TTC549 (cell line): ENCODE measurements around the gene DOCK7.
"Not testable (repeated sequence)": the region's sequence is repeated elsewhere in the genome, so short reads cannot be mapped to it uniquely, and the experiment has no call there.

Experiments
- FAIRE-seq: peaks from 2 replicates; lab custom pipeline; 2012; peaks lifted over from hg19 to GRCh38; lab: Jason Lieb, UNC

DOCK7 gene

DNA sequence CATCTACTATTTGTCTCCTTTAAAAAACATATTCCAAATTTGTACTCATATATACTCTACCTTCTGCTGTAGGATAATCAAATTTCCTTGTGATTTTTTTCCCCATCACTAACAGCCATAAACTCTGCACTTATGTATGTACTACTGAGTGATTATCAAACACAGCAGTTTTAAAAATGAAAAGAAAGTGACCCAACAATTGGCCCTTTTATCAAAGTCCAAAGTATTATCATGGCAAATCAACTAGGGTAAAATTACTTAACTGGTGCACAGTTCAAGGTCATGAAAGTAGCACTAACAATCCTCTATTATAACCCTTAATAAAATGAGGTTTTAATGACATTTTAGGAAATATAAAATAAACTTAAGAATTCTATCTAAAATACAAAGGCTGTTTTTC, 79.3 kb downstream of the DOCK7 start:
- FAIRE-seq, result no peak

DNA sequence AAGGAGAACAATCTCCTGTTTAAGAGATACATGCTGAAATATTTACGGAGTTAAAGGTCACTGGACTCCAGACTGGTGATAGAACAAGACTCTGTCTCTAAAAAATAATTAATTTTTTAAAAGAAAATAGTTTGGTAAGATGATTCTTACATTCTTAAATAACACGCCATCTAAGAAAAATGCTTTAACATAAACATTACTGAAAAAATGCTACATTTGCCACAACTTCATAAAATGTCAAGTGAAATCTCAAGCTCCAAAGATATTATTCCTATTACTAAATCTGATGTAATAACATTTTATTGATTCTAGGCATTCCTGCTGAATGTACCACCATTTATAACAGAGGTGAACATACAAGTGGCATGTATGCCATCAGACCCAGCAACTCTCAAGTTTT, 86.7 kb downstream of the DOCK7 start:
- no peak for FAIRE-seq

DNA sequence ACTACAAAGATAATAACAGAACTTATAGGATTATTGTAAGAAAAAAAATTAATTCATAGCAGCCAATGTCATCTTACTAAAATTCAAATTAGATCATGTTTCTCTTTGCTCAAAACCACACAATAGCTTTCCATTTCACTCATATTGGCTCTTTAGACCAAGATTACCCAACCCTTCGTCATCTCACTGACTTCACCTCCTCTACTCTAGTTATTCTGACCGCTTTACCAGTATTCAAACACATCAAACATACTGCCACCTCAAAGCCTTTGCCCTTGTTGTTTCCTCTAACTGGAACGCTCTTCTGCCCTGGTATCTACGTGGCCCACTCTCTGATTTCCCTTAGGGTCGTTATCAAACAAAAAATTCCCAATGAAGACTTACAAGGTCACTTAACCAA, 89.1 kb downstream of the DOCK7 start:
- no peak for FAIRE-seq

DNA sequence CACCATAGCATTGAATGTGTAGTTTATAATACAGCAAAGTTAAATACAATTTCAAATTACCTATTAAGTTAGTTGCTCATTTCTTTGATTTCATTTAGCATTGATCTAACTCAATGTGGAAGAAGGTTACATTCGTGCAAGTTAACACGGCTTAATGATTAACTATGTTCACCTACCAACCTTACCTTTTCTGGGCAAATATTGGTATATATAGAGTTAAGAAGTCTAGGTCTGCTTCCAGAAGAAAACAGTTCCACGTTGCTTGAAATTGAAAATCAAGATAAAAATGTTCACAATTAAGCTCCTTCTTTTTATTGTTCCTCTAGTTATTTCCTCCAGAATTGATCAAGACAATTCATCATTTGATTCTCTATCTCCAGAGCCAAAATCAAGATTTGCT, 90.9 kb downstream of the DOCK7 start, which contains the start of gene ANGPTL3:
Gene ANGPTL3 (plus strand): TSS at position 240 of the 400 bp plus-strand sequence. CDS start 47 bp downstream, at position 287.
- no peak for FAIRE-seq

DNA sequence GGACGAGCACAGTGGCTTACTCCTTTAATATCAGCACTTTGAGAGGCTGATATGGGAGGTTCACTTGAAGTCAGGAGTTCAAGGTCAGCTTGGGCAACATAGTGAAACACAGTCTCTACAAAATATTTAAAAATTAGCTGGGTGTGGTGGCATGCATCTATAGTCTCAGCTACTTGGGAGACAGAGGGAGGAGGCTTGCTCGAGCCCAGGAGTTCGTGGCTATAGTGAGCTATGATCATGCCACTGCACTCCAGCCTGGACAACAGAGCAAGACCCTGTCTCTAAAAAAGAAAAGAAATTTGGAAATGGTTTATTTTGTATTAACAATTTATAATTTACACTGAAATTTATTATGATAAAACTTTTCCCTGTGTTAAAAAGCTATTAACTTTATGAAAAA, 92.5 kb downstream of the DOCK7 start:
- FAIRE-seq, result no peak

DNA sequence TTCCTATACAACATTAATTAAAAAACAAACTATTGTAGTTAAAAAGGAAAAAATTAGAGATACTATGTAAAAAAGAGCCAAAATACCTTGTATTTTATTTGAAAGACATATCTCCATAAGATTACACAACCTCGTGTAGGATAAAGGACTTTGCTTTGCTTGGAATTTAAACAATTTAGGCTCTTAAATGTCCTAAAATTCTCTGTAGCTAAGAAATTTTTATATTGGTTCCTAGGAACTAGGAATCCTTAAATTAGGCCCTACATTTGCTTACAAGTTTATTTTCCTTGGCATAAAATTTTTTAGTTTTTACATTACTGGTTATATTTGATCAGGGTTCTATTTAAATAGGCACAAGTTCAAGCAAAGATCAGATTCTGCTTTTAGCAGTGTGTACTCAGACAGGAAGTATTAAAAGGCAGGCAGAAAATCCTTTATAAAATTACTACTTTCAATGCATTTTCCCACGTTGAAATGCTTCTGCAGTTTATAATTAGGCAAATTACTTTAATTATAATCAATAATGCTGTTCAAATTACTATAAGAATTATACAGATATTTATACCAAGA, 94.3 kb downstream of the DOCK7 start:
- FAIRE-seq, result no peak

DNA sequence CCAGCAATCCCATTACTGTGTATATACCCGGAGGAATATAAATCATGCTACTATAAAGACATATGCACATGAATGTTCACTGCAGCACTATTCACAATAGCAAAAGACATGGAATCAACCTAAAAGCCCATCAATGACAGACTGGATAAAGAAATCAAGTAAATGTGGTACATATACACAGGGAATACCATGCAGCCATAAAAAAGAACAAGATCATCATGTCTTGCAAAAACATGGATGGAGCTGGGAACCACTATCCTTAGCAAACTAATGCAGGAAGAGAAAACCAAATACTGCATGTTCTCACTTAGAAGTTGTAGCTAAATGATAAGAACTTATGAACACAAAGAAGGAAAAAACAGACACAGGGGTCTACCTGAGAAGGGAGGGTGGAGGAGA, 97.2 kb downstream of the DOCK7 start:
- no peak for FAIRE-seq

DNA sequence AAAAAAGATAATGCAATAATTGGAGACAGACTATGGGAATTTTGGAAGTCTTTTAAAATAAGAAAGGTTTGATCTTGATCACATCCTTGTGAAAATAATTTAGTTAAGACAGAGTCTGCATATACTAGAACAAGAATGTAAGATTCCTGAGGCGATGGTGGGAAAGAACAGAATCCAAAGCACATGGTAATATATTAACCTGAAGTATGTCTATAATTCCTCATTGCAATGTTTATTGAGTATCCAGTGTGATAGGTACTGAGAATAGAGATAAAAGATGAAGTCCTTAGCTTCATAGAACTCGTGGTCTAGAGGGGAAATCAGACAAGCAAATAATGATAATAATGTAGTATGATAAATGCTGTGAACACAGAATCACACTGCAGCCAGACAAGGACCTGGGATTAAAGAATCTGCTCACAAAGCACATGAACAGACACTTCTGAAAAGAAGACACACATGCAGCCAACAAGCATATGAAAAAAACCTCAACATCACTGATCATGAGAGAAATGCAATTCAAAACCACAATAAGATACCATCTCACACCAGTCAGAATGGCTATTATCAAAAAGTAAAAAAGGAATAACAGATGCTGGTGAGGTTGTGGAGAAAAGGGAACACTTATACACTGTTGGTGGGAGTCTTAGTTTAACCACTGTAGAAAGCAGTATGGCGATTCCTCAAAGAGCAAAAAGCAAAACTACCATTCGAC, 97.8 kb downstream of the DOCK7 start:
- FAIRE-seq, result no peak

DNA sequence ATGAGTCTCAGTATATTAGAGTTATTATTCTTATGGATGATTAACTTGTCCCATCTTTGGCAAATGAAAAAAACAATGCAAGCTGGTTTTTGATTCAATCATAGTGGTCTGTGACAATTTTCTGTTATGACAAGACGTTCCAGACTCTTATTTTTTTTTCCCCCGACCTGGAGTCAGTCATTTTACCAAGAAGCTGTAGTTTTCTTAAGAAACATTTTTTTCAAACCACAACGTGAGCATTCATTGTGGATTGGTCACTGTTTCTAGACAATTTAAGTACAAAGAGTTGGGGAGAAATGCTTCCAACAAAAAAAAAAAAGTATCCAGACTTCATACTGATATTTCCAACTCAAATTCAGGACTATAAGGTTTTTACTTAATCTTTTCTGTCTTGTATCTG, 98.9 kb downstream of the DOCK7 start:
- FAIRE-seq, result no peak

DNA sequence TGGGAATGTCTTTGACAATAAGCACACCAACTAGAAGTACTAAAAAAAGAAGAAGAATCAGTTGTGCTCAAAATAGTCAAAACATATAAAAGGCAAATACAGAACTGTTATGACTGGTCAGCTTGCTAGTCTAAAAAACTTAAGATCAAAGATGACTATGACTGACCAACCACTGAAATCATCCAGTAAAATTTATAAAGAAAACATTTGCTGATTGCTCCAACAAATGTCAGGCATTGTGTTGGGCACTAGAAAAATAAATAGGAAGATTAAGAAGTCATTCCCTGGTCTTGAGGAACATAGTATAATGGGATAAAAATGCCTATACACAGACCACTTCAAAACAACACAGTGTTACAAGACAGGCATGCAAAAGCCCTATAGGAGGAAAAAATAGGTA, 100.2 kb downstream of the DOCK7 start:
- FAIRE-seq, result no peak

DNA sequence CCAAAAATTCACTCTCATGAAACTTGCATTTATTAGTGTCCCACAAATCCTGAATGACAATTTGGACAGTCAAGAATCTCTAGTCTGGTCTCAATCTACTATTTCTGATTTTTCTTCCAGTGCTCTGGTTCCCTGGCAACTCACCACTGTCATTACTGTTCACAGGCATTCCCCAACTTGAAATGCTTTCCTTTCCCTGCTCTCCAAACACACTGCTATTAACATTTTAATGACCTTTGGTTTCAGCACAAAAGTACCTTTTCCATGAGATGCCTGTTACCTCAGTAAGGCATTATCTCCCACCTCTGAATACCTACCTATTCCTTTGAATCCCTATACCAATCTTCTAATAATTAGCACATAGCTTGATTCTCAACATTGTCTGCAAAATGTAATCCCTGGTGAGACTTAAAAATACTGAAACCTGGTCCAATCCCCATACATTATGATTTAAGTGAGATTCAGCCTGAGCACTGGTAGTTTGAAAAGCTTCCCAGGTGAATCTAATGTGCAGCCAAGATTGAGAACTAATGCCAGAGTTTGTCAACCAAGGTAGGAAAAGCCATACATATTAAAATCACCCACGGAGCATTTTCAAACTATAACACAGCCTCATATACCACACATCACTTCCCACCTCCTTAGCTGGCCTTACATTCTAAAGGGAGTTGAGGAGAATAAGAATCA, 102.6 kb downstream of the DOCK7 start:
- FAIRE-seq, result no peak

DNA sequence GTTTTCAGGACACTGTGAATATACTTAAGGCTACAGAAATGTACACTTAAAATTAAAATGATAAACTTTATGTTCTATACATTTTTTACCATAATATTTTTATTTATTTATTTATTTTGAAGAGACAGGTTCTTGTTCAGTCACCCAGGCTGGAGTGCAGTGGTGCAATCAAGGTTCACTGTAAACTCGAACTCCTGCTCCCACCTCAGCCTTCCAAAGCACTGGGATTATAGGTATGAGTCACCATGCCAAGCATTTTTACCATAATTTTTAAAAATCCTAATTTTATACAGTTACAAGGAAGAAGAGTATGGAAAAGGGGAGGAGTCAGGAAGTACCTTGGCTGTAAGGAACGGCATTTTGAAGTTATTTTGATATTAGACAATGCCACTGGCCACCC, 114.5 kb downstream of the DOCK7 start:
- FAIRE-seq, result no peak

DNA sequence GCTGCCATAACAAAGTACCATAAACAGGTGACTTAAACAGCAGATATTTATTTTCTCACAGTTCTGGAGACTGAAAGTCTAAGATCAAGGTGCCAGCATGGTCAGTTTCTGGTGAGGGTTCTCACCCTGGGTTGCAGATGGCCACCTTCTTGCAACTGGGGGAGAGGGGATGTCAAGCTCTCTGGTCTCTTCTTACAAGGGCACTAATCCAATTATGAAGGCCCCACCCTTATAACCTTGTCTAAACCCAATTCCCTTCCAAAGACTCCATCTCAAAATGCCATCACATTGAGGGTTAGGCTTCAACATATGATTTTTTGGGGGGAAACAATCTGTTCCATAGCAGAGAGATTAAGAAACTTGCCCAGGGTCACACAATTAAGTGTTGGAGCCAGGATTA, 115.7 kb downstream of the DOCK7 start:
- FAIRE-seq, result no peak

DNA sequence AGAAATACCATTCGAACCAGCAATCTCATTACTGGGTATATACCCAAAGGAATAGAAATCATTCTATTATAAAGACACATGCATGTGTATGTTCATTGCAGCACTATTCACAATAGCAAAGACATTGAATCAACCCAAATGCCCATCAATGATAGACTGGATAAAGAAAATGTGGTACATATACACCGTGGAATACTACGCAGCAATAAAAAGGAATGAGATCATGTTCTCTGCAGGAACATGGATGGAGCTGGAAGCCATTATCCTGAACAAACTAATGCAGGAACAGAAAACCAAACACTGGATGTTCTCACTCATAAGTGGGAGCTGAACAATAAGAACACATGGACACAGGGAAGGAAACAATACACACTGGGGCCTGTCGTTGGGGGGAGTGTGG, 116.7 kb downstream of the DOCK7 start:
- FAIRE-seq, result not testable (repeated sequence)

DNA sequence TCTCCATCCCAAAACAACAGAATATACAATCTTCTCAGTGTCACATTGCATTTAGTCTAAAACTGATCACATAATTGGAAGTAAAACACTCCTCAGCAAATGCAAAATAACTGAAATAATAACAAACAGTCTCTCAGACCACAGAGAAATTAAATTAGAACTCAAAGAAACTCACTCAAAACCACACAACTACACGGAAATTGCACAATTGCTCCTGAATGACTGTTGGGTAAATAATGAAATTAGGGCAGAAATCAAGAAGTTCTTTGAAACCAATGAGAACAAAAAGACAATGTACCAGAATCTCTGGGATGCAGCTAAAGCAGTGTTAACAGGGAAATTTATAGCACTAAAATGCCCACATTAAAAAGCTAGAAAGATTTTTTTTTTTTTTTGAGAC, 120.3 kb downstream of the DOCK7 start:
- not testable (repeated sequence) for FAIRE-seq

DNA sequence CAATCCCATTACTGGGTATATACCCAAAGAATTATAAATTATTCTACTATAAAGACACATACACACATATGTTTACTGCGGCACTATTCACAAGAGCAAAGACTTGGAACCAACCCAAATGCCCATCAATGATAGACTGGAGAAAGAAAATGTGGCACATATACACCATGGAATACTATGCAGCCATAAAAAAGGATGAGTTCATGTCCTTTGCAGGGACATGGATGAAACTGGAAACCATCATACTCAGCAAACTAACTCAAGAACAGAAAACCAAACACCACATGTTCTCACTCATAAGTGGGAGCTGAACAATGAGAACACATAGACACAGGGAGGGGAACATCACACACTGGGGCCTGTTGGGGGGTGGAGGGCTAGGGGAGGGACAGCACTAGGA, 121.0 kb downstream of the DOCK7 start:
- not testable (repeated sequence) for FAIRE-seq

DNA sequence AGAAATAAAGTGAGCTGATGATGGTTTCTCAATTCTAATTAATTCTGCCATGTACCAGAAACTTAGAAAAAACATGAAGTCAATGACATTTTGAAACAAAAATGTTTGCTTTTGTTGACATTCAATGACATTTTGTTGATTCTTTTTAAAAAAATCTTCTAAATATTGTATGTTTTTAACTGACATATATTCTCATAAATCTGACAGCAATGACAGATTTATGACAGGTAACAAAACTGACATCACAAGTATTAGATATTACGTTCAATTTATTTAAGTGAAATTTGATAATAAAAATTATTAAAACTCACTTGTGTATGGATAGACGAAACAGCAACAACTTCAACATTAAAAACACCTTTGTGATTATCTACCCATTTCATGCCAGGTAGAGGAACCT, 126.9 kb downstream of the DOCK7 start:
- FAIRE-seq, result peak; percentile 46

DNA sequence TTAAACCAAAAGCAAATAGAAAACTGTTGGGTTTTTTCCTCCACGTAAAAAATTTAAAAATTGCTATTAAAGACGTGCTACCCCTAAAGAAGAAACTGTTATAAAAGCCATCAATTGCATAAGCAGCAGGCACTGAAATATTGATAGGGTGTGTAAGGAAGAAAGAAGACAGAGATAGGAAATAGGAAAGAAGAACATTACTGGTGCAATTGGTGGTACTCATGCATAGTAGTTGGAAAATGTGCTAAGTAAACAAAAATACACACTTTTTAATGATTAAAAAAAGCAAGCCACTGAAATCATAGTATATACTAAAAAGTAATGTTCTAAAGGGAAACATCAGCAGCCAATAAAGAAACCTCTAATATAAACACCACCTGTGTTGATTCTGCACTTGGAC, 143.6 kb downstream of the DOCK7 start:
- no peak for FAIRE-seq

DNA sequence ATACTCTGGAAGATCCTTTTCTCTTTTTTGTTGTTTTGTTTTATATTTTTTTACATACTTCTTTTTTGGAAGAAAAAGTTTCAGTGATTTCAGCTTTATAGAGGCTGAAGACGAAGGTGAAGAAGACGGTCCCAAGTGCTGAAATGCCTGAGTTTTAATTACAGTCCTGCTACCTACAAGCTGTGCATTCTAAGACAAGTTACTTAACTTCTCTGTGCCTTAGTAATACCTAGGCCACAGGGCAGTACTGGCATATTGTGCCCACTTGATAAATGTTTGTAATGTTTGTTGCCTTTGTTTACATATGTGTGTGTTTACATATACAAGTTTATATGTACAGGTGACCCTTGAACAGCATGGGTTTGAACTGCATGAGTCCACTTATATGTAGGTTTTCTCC, 147.1 kb downstream of the DOCK7 start:
- no peak for FAIRE-seq

DNA sequence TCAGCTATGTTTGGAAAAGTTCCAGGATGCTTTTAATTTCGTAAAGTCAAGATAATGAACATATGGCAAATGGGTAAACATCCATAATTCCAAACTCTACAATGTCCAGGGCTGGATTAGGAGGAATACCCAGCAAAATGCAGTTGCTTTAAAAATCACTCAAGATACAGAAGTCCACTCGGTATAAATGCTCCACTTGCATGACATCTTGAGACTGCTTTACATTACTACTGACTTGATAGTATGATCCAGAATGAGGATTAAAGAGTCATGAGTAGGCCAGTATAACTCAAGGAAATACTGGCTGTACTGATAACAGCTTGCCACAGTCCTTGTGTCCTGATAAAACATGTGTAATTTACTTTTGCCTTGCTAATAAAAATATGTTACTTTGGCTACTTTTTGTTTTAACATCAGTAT, 149.1 kb downstream of the DOCK7 start:
- no peak for FAIRE-seq

DNA sequence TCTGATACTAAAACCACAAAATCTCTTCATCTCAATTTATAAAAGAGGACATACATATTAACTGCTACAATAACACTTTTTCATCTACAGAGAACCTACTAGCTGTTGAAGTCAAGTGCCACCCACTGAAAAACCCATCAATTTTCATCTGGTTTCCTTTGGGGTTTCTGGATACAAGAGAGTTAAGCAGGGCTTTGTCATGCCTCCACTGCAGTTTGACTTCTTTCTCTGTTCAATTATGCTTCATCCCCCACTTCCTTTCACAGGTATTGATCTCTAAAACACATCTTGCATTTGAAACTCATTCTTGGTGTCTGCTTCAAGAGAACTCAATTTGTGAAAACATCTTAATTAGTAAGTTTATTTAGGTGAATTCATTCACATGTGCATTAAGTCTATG, 151.3 kb downstream of the DOCK7 start:
- no peak for FAIRE-seq

DNA sequence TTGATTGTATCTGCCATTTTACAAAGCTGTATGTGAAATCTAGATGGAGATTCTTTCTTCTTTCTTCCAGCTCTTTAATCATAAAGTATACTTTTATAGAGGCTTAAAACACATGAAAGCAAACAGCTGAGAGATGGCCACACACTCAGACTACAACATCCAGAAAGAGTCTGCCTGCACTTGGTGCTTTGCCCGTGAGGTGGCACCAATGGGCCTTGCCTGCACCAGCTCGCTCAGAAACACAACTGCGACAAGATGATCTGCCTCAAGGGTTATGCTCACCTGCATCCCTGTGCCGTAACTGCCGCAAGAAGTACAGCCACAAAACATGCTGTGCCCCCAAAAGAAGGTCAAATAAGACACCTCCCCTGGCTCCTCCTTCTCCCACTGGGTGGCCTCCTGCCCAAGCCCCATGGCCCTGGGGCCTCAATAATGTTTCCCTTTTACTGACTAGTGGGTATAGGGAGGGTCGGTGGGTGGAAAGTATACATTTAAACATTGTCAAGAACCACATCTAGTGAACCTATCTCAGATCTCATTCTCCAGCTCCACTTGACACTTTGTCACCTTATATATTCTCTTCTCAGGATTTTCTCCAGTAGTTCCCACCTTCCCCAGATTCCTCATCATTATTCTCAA, 157.6 kb downstream of the DOCK7 start:
- FAIRE-seq, result no peak

DNA sequence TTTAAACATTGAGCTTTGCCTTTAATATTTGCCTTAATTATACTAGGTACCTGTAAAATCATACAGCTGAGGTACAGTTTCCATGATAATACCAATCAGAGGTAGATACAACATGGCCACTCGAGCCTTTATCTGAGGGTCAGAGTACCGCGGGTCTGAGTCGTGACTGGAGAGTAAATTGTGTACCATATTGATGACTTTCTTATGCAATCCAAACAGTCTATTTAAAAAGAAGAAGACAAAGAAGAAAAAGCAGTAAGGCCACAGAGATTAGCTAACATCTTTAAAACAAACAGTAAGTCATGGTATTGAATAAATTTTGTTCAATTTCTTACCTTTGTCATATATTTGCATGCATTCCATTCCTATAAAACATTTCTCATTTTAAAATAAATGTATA, 159.0 kb downstream of the DOCK7 start:
- FAIRE-seq, result no peak
